ENCODE data around the gene NAXD.

NAXD gene

DNA sequence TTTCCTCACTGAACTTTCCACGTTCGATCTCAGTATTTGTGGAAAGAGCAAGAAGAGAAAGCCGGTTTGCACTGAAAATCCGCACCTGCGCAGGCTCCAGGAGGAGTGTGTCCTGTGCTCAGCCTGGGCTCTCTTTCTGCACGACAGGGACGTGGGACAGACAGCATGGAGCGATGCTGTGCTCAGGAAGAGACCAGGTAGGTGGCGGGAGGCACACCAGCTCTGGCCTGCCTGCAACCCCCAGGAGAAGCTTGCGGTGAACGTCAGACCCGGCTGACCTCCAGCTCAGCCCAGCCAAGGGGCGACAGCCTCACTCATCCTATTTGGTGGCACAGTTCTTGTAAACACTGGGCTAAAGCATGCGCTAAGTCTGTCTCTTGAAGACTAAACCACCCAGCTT is 35.9 kb downstream of the NAXD start:
- TF ChIP-seq, protein P1, sequence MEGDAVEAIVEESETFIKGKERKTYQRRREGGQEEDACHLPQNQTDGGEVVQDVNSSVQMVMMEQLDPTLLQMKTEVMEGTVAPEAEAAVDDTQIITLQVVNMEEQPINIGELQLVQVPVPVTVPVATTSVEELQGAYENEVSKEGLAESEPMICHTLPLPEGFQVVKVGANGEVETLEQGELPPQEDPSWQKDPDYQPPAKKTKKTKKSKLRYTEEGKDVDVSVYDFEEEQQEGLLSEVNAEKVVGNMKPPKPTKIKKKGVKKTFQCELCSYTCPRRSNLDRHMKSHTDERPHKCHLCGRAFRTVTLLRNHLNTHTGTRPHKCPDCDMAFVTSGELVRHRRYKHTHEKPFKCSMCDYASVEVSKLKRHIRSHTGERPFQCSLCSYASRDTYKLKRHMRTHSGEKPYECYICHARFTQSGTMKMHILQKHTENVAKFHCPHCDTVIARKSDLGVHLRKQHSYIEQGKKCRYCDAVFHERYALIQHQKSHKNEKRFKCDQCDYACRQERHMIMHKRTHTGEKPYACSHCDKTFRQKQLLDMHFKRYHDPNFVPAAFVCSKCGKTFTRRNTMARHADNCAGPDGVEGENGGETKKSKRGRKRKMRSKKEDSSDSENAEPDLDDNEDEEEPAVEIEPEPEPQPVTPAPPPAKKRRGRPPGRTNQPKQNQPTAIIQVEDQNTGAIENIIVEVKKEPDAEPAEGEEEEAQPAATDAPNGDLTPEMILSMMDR (IDR thresholded peaks at IDR 0.05), result no peak

DNA sequence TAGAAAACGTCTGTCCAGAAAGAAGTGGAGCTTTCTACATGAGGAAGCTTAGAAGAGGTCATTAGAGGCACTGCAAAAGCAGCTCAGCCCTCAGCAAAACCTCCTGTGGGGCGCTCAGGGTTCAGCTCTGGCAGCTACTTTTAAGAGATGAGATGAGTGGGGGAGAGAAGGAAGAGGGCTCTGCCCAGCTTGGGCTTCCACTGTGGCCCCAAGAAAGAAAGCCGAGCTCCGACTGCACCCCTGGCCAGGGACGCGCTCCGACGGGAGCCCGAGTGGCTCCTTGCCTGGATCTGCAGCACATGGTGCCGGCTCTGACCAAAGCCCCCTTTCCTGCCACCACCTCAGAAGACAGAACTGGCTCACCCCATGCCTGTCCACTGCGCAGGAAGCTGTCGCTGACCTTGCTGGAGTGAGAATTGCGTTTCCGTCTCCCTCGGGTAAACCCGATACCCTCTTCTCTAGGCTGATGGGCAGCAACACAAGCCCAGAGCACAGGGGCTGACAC is 36.4 kb downstream of the NAXD start:
- TF ChIP-seq, protein P1 (IDR thresholded peaks at IDR 0.05), result no peak

DNA sequence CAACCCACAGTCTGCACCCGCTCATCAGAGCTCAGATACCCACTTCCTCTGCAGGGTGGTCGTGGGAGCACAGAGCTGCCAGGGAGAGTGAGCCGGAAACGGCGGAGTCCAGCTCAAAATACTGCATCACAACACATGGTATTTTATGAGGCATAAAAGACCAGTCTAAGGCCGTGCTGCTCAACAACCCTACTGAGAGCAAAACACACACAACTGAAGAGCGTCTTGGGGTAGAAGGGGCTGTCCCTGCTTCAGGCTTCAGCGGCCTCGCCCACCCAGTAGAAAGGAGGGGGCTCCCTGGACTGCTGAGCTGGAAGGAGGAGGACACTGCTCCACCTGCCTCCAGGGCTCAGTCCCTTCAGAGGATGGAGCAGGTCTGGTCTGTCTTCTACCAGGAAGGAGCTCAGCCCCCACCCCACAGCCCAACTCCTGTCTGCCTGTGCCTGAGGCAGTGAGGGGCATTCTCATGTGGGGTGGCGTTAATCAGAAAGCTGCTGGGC is 36.9 kb downstream of the NAXD start:
- TF ChIP-seq, protein P1 (IDR thresholded peaks at IDR 0.05), result no peak

DNA sequence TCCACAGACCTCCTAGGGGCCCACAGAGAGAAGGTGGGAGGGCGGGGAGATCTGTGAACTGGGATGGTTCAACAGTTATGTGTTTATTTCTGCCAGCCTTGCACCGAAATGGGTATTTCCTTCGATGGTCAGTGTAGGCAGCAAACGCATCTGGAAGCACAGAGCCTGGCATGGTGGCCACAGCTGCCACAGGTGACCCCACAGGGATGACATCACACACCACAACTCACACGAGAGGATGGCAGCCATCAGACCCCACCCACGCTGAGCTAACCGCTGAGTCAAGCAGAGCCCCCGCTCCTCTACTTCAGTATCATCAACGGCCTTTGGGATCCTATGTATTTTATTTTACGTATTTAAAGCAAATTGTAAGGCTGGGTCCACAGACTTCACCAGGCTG is 37.4 kb downstream of the NAXD start:
- TF ChIP-seq, protein P1 (IDR thresholded peaks at IDR 0.05), result no peak

DNA sequence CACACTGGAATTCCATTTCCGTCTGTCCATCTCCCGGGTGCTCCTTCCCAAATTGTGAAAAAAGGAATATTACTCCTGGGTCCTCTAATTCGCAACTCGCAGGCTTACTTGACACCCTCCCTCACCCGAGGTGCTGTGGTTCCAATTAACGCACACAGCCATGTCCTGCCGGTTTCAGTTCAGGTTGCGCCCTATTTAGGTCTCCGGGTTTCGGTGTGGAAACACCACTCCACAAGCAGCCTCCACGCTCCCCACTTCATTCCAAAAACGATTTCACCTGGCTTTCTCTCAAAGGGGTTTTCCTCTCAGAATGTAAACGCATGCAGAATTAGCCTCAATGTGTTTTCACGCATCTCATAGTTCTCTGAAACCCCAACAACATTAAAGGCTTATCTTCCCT is 37.9 kb downstream of the NAXD start:
- TF ChIP-seq, protein P1 (IDR thresholded peaks at IDR 0.05), result no peak

- TF ChIP-seq, protein P1 (IDR thresholded peaks at IDR 0.05), result no peak
These were observed 38.5 kb downstream of the NAXD start for GRCh38 chr13:110653851-110654250.

- TF ChIP-seq, protein P1 (IDR thresholded peaks at IDR 0.05), result no peak
These were observed 41.9 kb downstream of the NAXD start for GRCh38 chr13:110657196-110657595.

- TF ChIP-seq, protein P1 (IDR thresholded peaks at IDR 0.05), result no peak
These were observed 45.9 kb downstream of the NAXD start for GRCh38 chr13:110661256-110661655.
